ENCODE data around the gene ABHD12B. TPM values are rescaled to one million over a fixed set of nuclear protein-coding genes. Genes with fewer than 3 reads are reported as not detected.

Gene ABHD12B
- total RNA-seq, 1 donor from 2014 or later = not detected

DNA sequence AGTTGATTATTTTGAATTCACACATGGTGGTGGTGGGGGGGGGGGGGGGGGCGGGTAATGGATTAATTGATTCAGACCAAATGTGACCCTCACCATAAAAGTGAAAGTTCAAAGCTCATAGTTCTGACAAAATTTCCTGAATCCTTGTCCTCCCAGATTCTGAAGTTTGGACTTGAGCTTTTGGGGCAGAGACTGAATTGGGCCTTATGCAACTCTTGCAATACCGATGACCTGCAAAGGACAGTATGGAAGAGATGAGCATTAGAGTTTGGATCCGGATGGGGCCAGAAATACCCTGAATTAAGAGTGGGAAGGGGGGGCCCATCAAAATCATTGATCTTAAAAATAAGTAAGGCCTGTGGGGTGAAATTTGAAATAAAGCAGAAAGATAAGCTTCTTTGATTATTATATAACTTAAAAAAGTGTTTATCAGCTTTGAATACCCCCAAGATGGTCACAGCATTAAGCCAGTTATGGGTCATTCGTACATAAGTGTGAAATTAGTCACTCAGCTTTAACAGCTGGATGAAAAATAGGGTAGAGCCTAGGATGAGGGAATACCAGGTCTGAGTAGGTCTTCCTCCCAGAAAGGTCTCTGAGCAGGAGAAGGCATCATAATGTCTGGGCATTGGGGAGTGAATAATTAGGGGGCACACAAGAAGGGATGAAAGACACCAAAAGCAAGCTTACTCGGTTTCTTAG is 74.5 kb downstream of the ABHD12B start:
- Mint-ChIP-seq H3K4me3 (no peak overlapping the region), H3K27ac (no peak overlapping the region), H3K36me3 (peaks cover 5% of the 10 kb centered on the region), H3K27me3 (ENCODE audit: insufficient read depth, low read depth) (peaks cover 5% of the 10 kb centered on the region), H3K4me1 (peaks cover 18% of the 10 kb centered on the region), H3K9me3 (no peaks in the 10 kb centered on the region)
- Histone ChIP-seq H4K20me1 (ENCODE audit: low read depth) (no peaks in the 10 kb centered on the region), H3K4me3 (no peak overlapping the region), H2AFZ (replicated peaks) (no peak overlapping the region), H3F3A (ENCODE audit: low read depth) (peaks cover 25% of the 10 kb centered on the region), H3K9me3 (ENCODE audit: low read depth) (no peaks in the 10 kb centered on the region), H3K36me3 (no peaks in the 10 kb centered on the region), H3K4me2 (no peak overlapping the region), H3K79me2 (ENCODE audit: low read depth) (peaks cover 3% of the 10 kb centered on the region), H3K4me1 (no peaks in the 10 kb centered on the region), H3K27ac (no peak overlapping the region), H3K27me3 (peaks cover 10% of the 10 kb centered on the region), H3K9ac (no peak overlapping the region)
- no peak for DNase-seq (ENCODE audit: low spot score)
- no peak for TF ChIP-seq EZH2phosphoT487 (IDR thresholded peaks at IDR 0.05)
- TF ChIP-seq, protein P1, sequence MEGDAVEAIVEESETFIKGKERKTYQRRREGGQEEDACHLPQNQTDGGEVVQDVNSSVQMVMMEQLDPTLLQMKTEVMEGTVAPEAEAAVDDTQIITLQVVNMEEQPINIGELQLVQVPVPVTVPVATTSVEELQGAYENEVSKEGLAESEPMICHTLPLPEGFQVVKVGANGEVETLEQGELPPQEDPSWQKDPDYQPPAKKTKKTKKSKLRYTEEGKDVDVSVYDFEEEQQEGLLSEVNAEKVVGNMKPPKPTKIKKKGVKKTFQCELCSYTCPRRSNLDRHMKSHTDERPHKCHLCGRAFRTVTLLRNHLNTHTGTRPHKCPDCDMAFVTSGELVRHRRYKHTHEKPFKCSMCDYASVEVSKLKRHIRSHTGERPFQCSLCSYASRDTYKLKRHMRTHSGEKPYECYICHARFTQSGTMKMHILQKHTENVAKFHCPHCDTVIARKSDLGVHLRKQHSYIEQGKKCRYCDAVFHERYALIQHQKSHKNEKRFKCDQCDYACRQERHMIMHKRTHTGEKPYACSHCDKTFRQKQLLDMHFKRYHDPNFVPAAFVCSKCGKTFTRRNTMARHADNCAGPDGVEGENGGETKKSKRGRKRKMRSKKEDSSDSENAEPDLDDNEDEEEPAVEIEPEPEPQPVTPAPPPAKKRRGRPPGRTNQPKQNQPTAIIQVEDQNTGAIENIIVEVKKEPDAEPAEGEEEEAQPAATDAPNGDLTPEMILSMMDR (IDR thresholded peaks at IDR 0.05) = no peak
- TF ChIP-seq EZH2 (IDR thresholded peaks at IDR 0.05) = no peak

DNA sequence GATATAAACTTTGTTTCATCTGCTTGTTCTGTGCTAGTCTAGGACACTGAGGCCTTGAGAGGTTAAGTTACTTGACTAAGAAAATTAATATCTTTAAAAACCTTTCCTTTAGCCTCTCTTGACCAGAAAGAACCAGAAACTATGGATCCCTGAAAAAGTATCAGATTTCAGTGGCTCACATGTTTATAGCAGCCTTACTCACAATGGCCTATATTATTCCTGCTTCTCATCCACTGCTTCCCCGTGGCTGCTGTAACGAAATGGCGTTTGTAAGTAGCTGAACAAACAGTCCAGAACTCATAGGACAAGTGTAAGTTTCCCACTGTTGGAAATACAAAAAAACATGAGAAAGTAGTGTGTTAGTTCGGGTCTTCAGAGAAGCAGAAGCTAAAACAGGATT is 75.6 kb downstream of the ABHD12B start:
- Histone ChIP-seq H3K4me3 (no peak overlapping the region), H3K27ac (no peak overlapping the region), H3K4me2 (no peak overlapping the region), H3F3A (ENCODE audit: low read depth) (peaks cover 25% of the 10 kb centered on the region), H4K20me1 (ENCODE audit: low read depth) (no peaks in the 10 kb centered on the region), H3K27me3 (peaks cover 10% of the 10 kb centered on the region), H3K36me3 (no peaks in the 10 kb centered on the region), H3K9me3 (ENCODE audit: low read depth) (no peaks in the 10 kb centered on the region), H2AFZ (replicated peaks) (no peak overlapping the region), H3K4me1 (no peaks in the 10 kb centered on the region), H3K79me2 (ENCODE audit: low read depth) (peaks cover 2% of the 10 kb centered on the region), H3K9ac (no peak overlapping the region)
- DNase-seq (ENCODE audit: low spot score) = no peak
- Mint-ChIP-seq H3K36me3 (no peaks in the 10 kb centered on the region), H3K27me3 (ENCODE audit: insufficient read depth, low read depth) (peaks cover 2% of the 10 kb centered on the region), H3K4me3 (no peak overlapping the region), H3K9me3 (no peaks in the 10 kb centered on the region), H3K27ac (no peak overlapping the region), H3K4me1 (peaks cover 22% of the 10 kb centered on the region)
- TF ChIP-seq EZH2 (IDR thresholded peaks at IDR 0.05) (no peak), EZH2phosphoT487 (IDR thresholded peaks at IDR 0.05) (no peak)
- TF ChIP-seq, protein P1 (IDR thresholded peaks at IDR 0.05) = no peak

DNA sequence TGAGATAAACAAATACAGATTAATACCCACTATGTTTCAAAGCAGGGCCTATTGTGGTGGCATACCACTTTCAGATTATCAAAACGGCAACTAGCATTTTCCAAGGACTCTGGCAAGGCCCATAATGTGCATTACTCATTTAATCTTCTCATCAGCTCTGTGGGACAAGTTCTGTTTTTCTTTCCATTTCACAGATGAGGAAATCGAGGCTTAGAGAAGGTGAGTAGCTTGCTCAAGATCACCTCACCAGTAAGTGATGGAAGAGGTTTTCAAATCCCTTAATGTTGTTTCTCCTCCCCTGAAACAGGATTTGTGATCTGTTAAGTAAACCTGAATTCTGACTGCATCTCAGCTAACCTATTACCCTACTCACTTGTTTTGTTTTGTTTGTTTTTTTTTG is 76.4 kb downstream of the ABHD12B start:
- Histone ChIP-seq H3K4me2 (no peak overlapping the region), H3K4me3 (no peak overlapping the region), H3K27ac (no peak overlapping the region), H3K4me1 (no peaks in the 10 kb centered on the region), H3K79me2 (ENCODE audit: low read depth) (no peaks in the 10 kb centered on the region), H2AFZ (replicated peaks) (no peak overlapping the region), H3K27me3 (peaks cover 10% of the 10 kb centered on the region), H3K9me3 (ENCODE audit: low read depth) (no peaks in the 10 kb centered on the region), H3F3A (ENCODE audit: low read depth) (peaks cover 19% of the 10 kb centered on the region), H3K36me3 (no peaks in the 10 kb centered on the region), H3K9ac (no peak overlapping the region), H4K20me1 (ENCODE audit: low read depth) (no peaks in the 10 kb centered on the region)
- no peaks in the 10 kb centered on the region for H3K9me3 Mint-ChIP-seq
- H3K27me3 Mint-ChIP-seq (ENCODE audit: insufficient read depth, low read depth) = peaks cover 2% of the 10 kb centered on the region
- H3K4me3 Mint-ChIP-seq = no peak overlapping the region
- H3K4me1 Mint-ChIP-seq = peaks cover 20% of the 10 kb centered on the region
- TF ChIP-seq EZH2phosphoT487 (IDR thresholded peaks at IDR 0.05) = no peak
- no peak for TF ChIP-seq EZH2 (IDR thresholded peaks at IDR 0.05)
- TF ChIP-seq, protein P1 (IDR thresholded peaks at IDR 0.05) = no peak
- no peaks in the 10 kb centered on the region for H3K36me3 Mint-ChIP-seq
- no peak for DNase-seq (ENCODE audit: low spot score)
- no peak overlapping the region for H3K27ac Mint-ChIP-seq

Measured in neural progenitor cell (in vitro differentiated cells).